MM.1S (cell line): ENCODE data around the gene PAX1.

ENCODE experiments used
- CTCF ChIP-seq: fragments of 300-600 bp; sonication (generic); IDR thresholded peaks from 2 replicates; pipeline ENCODE4 v1.5.1; 2016; ENCODE audit warnings: antibody characterized with exemption, low read length, mixed read lengths
- EZH2phosphoT487 ChIP-seq: fragments of 300-600 bp; sonication (generic); IDR thresholded peaks from 2 replicates; pipeline ENCODE4 v1.6.1; 2018; ENCODE audit warnings: antibody characterized with exemption, low read length

GRCh38 chr20:21709535-21709904, 4.1 kb downstream of the PAX1 start:
- TF ChIP-seq CTCF (no peak), EZH2phosphoT487 (no peak)
